Type B pancreatic cell (in vitro differentiated cells): ENCODE measurements around the gene TNS3. TPM values are rescaled to one million over a fixed set of nuclear protein-coding genes. Genes with fewer than 3 reads are reported as not detected.
A peak's percentile ranks its signal among the peaks of the same experiment; 100 is the strongest.

Experiments
- DNase-seq: peaks from one replicate; pipeline ENCODE4 v3.0.0; 2021; ENCODE audit warnings: mixed read lengths; ENCODE audit not compliant: unreplicated experiment; ENCODE audit errors: extremely low spot score
- H3K27ac Mint-ChIP-seq: 2 replicates; pipeline ENCODE4 v1.8.0; 2021; ENCODE audit warnings: mild to moderate bottlenecking, mixed read lengths
- H3K27me3 Mint-ChIP-seq: 2 replicates; pipeline ENCODE4 v1.8.0; 2021; ENCODE audit warnings: mixed read lengths
- H3K36me3 Mint-ChIP-seq: 2 replicates; pipeline ENCODE4 v1.8.0; 2021; ENCODE audit warnings: mixed read lengths
- H3K4me1 Mint-ChIP-seq: one replicate; pipeline ENCODE4 v1.8.0; 2021; ENCODE audit warnings: mixed read lengths; ENCODE audit not compliant: unreplicated experiment
- H3K4me3 Mint-ChIP-seq: 2 replicates; pipeline ENCODE4 v1.8.0; 2021; ENCODE audit warnings: mild to moderate bottlenecking, mixed read lengths
- H3K9me3 Mint-ChIP-seq: 2 replicates; pipeline ENCODE4 v1.8.0; 2021; ENCODE audit warnings: mixed read lengths
- total RNA-seq: library from RNA; stranded (reverse); gene quantifications from 2 replicates; pipeline ENCODE4 v1.2.1, GENCODE V29; 2021; ENCODE audit warnings: low replicate concordance
- TF ChIP-seq, protein P1 (sequence below): fragments of 200-600 bp; sonication (generic); conservative IDR thresholded peaks from 2 replicates; pipeline ENCODE4 v1.5.0; 2021; ENCODE audit warnings: antibody characterized with exemption, mild to moderate bottlenecking

The TNS3 gene
- total RNA-seq, 1 donor from 2014 or later = 138 TPM

DNA sequence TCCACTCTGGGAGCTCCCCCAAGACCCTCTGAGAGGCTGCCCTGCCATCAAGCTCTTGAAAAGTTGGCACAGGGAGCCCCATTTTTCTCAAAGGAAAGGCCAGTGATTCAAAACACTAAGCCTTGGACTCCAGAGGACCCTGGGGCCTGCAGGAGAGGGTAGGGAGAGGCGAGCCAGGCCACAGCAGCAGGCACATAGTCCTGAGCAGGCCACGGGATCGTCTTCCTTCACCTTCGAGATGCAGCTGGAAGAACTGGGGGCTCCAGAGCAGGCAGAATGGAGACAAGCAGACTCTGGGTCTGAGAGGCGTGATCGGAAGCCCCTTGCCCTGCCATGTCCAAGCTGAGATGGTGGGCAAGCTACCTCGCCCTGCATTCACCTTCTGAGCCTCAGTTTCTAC lies 13.9 kb downstream of the TNS3 start:
- H3K36me3 Mint-ChIP-seq = peaks cover 31% of the 10 kb centered on the region
- peak overlapping the region; percentile 61 for H3K27ac Mint-ChIP-seq
- no peak for DNase-seq
- no peaks in the 10 kb centered on the region for H3K27me3 Mint-ChIP-seq
- no peak overlapping the region for H3K4me3 Mint-ChIP-seq
- TF ChIP-seq, protein P1, sequence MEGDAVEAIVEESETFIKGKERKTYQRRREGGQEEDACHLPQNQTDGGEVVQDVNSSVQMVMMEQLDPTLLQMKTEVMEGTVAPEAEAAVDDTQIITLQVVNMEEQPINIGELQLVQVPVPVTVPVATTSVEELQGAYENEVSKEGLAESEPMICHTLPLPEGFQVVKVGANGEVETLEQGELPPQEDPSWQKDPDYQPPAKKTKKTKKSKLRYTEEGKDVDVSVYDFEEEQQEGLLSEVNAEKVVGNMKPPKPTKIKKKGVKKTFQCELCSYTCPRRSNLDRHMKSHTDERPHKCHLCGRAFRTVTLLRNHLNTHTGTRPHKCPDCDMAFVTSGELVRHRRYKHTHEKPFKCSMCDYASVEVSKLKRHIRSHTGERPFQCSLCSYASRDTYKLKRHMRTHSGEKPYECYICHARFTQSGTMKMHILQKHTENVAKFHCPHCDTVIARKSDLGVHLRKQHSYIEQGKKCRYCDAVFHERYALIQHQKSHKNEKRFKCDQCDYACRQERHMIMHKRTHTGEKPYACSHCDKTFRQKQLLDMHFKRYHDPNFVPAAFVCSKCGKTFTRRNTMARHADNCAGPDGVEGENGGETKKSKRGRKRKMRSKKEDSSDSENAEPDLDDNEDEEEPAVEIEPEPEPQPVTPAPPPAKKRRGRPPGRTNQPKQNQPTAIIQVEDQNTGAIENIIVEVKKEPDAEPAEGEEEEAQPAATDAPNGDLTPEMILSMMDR = no peak
- H3K4me1 Mint-ChIP-seq = peaks cover 49% of the 10 kb centered on the region
- H3K9me3 Mint-ChIP-seq = no peaks in the 10 kb centered on the region

GRCh38 chr7:47565640-47566250 lies 16.2 kb downstream of the TNS3 start:
- Mint-ChIP-seq H3K36me3 (peaks cover 34% of the 10 kb centered on the region), H3K9me3 (no peaks in the 10 kb centered on the region), H3K27ac (peak overlapping the region; percentile 48), H3K4me1 (peaks cover 37% of the 10 kb centered on the region), H3K4me3 (no peak overlapping the region), H3K27me3 (no peaks in the 10 kb centered on the region)
- no peak for DNase-seq
- TF ChIP-seq, protein P1 = no peak

DNA sequence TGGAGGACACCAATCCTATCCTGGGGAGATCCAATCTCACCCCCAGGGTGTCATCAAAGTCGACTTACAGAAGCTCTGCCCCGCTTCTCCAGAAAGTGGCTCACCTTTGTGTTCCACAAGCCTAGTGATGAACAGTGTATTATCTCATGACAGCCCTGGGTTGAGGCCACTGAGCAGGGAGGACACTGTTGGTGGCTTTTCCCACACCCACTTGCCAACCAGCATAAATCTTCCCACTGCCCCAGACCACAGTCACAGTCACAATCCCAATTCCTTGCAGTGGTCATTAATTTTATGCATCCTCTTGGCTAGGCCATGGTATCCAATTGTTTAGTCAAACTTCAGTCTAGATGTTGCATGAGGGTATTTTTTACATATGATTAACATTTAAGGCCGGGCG lies 18.4 kb downstream of the TNS3 start:
- H3K4me3 Mint-ChIP-seq = no peak overlapping the region
- no peaks in the 10 kb centered on the region for H3K27me3 Mint-ChIP-seq
- H3K36me3 Mint-ChIP-seq = peaks cover 30% of the 10 kb centered on the region
- TF ChIP-seq, protein P1 = no peak
- no peak for DNase-seq
- H3K4me1 Mint-ChIP-seq = peaks cover 40% of the 10 kb centered on the region
- H3K9me3 Mint-ChIP-seq = no peaks in the 10 kb centered on the region
- peak overlapping the region; percentile 9 for H3K27ac Mint-ChIP-seq

DNA sequence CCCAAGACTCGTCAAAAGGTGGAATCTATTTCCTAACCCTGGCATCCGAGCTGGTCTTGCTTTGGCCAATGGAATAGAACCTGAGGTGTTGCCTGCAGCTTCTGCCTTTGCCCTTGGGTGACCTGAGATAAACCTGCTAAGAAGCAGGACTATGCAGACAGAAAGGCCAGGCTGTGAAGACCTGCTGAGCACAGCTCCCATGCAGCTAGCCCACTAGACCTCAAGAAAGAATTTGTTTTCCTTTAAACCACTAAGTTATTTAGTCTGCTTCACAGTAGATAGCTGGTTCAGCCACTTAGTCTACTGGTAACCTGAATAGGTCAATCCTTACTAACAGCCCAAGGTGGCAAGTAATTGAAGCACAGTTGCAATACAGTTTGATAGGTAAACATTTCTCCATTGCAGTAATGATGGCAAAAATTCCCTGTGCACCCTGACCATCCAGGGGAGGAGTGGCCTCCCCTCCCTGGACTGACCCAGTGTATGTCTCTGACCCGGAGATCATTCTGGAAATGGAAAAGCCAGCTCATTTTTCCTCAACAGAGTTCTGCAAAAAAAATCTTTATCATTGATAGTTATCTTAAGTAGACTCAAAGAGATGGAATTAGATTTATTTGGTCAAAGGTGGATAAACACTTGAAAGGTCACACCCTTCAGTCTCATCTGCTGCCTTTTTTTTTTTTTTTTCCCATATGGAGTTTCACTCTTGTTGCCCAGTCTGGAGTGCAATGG lies 20.0 kb downstream of the TNS3 start:
- Mint-ChIP-seq H3K27me3 (no peaks in the 10 kb centered on the region), H3K36me3 (peaks cover 32% of the 10 kb centered on the region), H3K27ac (peak overlapping the region; percentile 11), H3K4me1 (peaks cover 45% of the 10 kb centered on the region), H3K9me3 (no peaks in the 10 kb centered on the region), H3K4me3 (no peak overlapping the region)
- TF ChIP-seq, protein P1 = no peak
- DNase-seq = no peak

- Mint-ChIP-seq H3K36me3 (peaks cover 27% of the 10 kb centered on the region), H3K4me1 (peaks cover 44% of the 10 kb centered on the region), H3K27ac (no peak overlapping the region), H3K27me3 (no peaks in the 10 kb centered on the region), H3K9me3 (no peaks in the 10 kb centered on the region), H3K4me3 (no peak overlapping the region)
- TF ChIP-seq, protein P1 = no peak
- no peak for DNase-seq
These were observed 22.3 kb downstream of the TNS3 start for GRCh38 chr7:47559306-47560220.
